Smooth muscle cell (in vitro differentiated cells): Measurements from ENCODE around the gene TULP4. TPM values are rescaled to one million over a fixed set of nuclear protein-coding genes. Genes with fewer than 3 reads are reported as not detected.

Experiments used
- DNase-seq: peaks from one replicate; lab custom pipeline; 2025; ENCODE audit not compliant: unreplicated experiment; lab: John Stamatoyannopoulos, UW
- H2AFZ ChIP-seq: fragments of 200-600 bp; sonication (generic); 2 replicates; pipeline ENCODE4 v1.6.0; 2016; ENCODE audit warnings: antibody characterized with exemption, low read depth, mild to moderate bottlenecking
- H3F3A ChIP-seq: fragments of 200-600 bp; sonication (generic); 2 replicates; pipeline ENCODE4 v1.6.0; 2017; ENCODE audit warnings: antibody characterized with exemption, low read depth
- H3K27ac ChIP-seq: fragments of 200-600 bp; sonication (generic); 2 replicates; pipeline ENCODE4 v1.5.1; 2016; ENCODE audit warnings: low read depth, mild to moderate bottlenecking
- H3K27me3 ChIP-seq: fragments of 200-600 bp; sonication (generic); 2 replicates; pipeline ENCODE4 v1.6.1; 2016; ENCODE audit warnings: low read depth, mild to moderate bottlenecking
- H3K36me3 ChIP-seq: fragments of 200-600 bp; sonication (generic); 2 replicates; pipeline ENCODE4 v1.5.1; 2016; ENCODE audit warnings: low read depth
- H3K4me1 ChIP-seq: fragments of 200-600 bp; sonication (generic); 2 replicates; pipeline ENCODE4 v1.5.1; 2016; ENCODE audit warnings: low read depth
- H3K4me2 ChIP-seq: fragments of 200-600 bp; sonication (generic); 2 replicates; pipeline ENCODE4 v1.6.0; 2016; ENCODE audit warnings: mild to moderate bottlenecking
- H3K4me3 ChIP-seq: fragments of 200-600 bp; sonication (generic); 2 replicates; pipeline ENCODE4 v1.5.1; 2016; ENCODE audit warnings: mild to moderate bottlenecking
- H3K79me2 ChIP-seq: fragments of 200-600 bp; sonication (generic); 2 replicates; pipeline ENCODE4 v1.6.0; 2016; ENCODE audit warnings: low read depth, mild to moderate bottlenecking
- H3K9ac ChIP-seq: fragments of 200-600 bp; sonication (generic); 2 replicates; pipeline ENCODE4 v1.6.0; 2016; ENCODE audit warnings: low read depth
- H3K9me3 ChIP-seq: fragments of 200-600 bp; sonication (generic); replicated peaks from 2 replicates; pipeline ENCODE4 v1.5.1; 2016; ENCODE audit warnings: low read depth
- H4K20me1 ChIP-seq: fragments of 200-600 bp; sonication (generic); 2 replicates; pipeline ENCODE4 v1.6.0; 2016; ENCODE audit warnings: low read depth
- WGBS: methylation state at CpG from one replicate; pipeline ENCODE4 v1.1.7; 2016; ENCODE audit warnings: low lambda C conversion rate; 5-methylcytosine and 5-hydroxymethylcytosine counted together
- polyA plus RNA-seq: library from polyadenylated mRNA; unstranded; fragments of >200 nt; fragmentation: Nextera tagmentation; extraction: Ambion mirVana; gene quantifications from 2 replicates; pipeline ENCODE4 v1.2.1, GENCODE V29; 2016
- total RNA-seq: library from RNA; depleted of rRNA; stranded (reverse); fragments of >200 nt; gene quantifications from 2 replicates; pipeline ENCODE4 v1.2.3, GENCODE V29; 2014
- TF ChIP-seq, protein P1 (sequence below): fragments of 200-600 bp; sonication (generic); IDR thresholded peaks from 2 replicates; pipeline ENCODE4 v1.5.1; 2017; ENCODE audit warnings: borderline replicate concordance, mild to moderate bottlenecking, antibody characterized with exemption; ENCODE audit not compliant: insufficient read depth, poor library complexity, severe bottlenecking

The TULP4 gene
- total and polyA plus RNA-seq, 2 experiments from 2014 or later = 16.1 to 85.0 TPM

DNA sequence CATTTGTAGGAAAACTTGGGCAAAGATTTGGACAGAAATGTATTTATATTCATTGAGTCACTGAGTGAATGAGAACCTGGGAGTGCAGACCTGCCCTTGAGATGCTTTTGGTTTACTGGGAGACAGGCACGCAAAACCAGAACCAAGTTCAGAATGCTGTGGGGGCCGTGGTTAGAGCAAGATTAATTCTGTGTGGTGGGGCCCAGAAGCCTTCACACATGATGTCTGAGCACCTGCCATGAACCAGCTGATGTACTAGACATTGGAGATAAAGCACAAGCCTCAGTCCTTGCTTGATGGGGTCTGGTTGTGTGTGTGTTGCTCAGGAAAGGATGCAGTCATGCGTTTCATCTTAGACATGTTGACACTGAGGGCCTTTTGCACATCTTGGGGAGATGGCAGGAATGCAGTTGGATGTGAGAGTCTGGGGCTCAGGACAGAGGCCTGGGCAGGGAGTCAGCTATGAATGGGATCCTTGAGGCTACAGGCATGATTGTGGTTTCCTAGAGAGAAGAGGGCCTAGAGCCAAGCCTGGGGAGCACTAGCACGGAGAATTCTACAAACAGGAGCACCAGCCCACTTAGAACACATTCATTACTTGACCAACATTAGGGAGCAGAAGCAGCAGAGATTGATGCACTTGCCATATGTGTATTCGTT lies 133.3 kb downstream of the TULP4 start:
- H3K9me3 ChIP-seq = no peaks in the 10 kb centered on the region
- no peak for DNase-seq
- WGBS = 95% methylated on average over 5 of the region's 5 CpGs

DNA sequence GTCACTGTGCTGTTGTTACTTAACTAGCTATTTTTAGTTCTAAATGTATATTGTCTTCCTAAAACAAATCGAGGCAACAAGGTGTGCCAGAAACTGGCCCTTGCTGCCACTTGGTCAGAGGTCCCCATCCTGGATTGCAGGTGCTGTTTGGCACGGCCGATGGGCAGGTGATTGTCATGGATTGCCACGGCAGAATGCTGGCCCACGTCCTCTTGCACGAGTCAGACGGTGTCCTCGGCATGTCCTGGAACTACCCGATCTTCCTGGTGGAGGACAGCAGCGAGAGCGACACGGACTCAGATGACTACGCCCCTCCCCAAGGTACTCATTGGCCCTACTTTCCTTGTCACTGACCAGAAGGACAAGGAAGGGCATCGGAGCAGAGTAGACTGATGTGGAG lies 136.6 kb downstream of the TULP4 start:
- H3K9me3 ChIP-seq = no peaks in the 10 kb centered on the region
- H3K4me2 ChIP-seq = no peak overlapping the region
- H3K4me3 ChIP-seq = no peak overlapping the region
- H3K4me1 ChIP-seq = no peaks in the 10 kb centered on the region
- DNase-seq = no peak
- no peaks in the 10 kb centered on the region for H3K79me2 ChIP-seq
- WGBS = 98% methylated on average over 14 of the region's 14 CpGs
- H3F3A ChIP-seq = no peaks in the 10 kb centered on the region
- TF ChIP-seq, protein P1, sequence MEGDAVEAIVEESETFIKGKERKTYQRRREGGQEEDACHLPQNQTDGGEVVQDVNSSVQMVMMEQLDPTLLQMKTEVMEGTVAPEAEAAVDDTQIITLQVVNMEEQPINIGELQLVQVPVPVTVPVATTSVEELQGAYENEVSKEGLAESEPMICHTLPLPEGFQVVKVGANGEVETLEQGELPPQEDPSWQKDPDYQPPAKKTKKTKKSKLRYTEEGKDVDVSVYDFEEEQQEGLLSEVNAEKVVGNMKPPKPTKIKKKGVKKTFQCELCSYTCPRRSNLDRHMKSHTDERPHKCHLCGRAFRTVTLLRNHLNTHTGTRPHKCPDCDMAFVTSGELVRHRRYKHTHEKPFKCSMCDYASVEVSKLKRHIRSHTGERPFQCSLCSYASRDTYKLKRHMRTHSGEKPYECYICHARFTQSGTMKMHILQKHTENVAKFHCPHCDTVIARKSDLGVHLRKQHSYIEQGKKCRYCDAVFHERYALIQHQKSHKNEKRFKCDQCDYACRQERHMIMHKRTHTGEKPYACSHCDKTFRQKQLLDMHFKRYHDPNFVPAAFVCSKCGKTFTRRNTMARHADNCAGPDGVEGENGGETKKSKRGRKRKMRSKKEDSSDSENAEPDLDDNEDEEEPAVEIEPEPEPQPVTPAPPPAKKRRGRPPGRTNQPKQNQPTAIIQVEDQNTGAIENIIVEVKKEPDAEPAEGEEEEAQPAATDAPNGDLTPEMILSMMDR = no peak
- H3K27me3 ChIP-seq = no peaks in the 10 kb centered on the region
- H3K27ac ChIP-seq = no peak overlapping the region
- H3K36me3 ChIP-seq = no peaks in the 10 kb centered on the region
- no peaks in the 10 kb centered on the region for H4K20me1 ChIP-seq
- no peak overlapping the region for H2AFZ ChIP-seq
- no peak overlapping the region for H3K9ac ChIP-seq

More for the DNA sequence above, 133.3 kb downstream of the TULP4 start:
- H3K4me1 ChIP-seq = no peaks in the 10 kb centered on the region
- no peak overlapping the region for H3K27ac ChIP-seq
- H3K4me2 ChIP-seq = no peak overlapping the region
- no peaks in the 10 kb centered on the region for H3K36me3 ChIP-seq
- H3F3A ChIP-seq = no peaks in the 10 kb centered on the region
- no peaks in the 10 kb centered on the region for H3K79me2 ChIP-seq
- no peak overlapping the region for H2AFZ ChIP-seq
- H3K4me3 ChIP-seq = no peak overlapping the region
- no peaks in the 10 kb centered on the region for H4K20me1 ChIP-seq
- H3K27me3 ChIP-seq = no peaks in the 10 kb centered on the region
- H3K9ac ChIP-seq = no peak overlapping the region
- TF ChIP-seq, protein P1 = no peak

DNA sequence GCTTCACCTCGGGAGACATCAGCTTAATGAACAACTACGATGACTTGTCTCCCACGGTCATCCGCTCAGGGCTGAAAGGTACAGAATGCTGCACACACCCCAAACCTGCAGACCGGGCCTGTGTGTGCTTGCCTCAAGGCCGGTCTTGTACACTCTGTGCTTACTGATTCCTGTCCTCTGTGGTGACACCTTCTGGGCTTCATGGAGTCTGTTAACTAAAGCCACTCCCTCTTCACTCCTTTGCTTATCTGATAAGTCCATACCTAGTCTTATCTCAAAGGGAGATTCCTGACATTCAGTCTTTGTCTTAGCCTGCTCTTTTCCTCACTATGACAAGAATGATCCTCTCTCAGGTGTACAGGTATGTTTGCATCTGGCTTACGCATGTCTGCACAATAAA lies 139.9 kb downstream of the TULP4 start:
- H3K9ac ChIP-seq = no peak overlapping the region
- H3K27me3 ChIP-seq = no peaks in the 10 kb centered on the region
- DNase-seq = no peak
- no peak overlapping the region for H2AFZ ChIP-seq
- no peaks in the 10 kb centered on the region for H4K20me1 ChIP-seq
- H3F3A ChIP-seq = no peaks in the 10 kb centered on the region
- no peak overlapping the region for H3K4me3 ChIP-seq
- TF ChIP-seq, protein P1 = no peak
- no peak overlapping the region for H3K27ac ChIP-seq
- H3K4me1 ChIP-seq = no peaks in the 10 kb centered on the region
- no peaks in the 10 kb centered on the region for H3K9me3 ChIP-seq
- no peaks in the 10 kb centered on the region for H3K36me3 ChIP-seq
- H3K4me2 ChIP-seq = no peak overlapping the region
- H3K79me2 ChIP-seq = no peaks in the 10 kb centered on the region
- 86% methylated on average over 7 of the region's 7 CpGs for WGBS

DNA sequence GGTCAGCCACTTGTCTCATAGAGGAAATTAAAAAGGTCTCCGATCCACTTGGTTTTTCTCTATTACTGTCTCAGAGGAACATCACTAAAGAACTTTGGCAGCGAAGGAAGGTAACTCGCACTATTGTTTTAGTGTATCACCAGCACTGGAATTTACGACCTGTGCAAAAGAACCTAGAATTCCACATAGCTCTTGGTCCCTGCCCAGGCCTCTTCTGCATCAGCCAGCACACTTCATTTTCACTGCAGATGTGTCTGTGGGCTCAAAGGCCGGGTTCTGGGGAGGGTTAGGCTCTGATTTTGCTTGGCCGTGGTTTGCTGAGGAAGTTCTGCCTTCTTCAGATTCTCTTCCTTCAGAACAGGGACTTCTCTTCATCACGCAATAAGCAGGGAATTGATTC lies 144.9 kb downstream of the TULP4 start:
- no peaks in the 10 kb centered on the region for H3K9me3 ChIP-seq
- H3K4me2 ChIP-seq = no peak overlapping the region
- no peaks in the 10 kb centered on the region for H3K79me2 ChIP-seq
- H3K4me1 ChIP-seq = no peaks in the 10 kb centered on the region
- TF ChIP-seq, protein P1 = no peak
- no peak overlapping the region for H3K9ac ChIP-seq
- H3K36me3 ChIP-seq = no peaks in the 10 kb centered on the region
- 85% methylated on average over 7 of the region's 7 CpGs for WGBS
- peaks cover 3% of the 10 kb centered on the region for H3F3A ChIP-seq
- DNase-seq = no peak
- H3K27me3 ChIP-seq = no peaks in the 10 kb centered on the region
- no peak overlapping the region for H3K4me3 ChIP-seq
- peak overlapping the region; percentile 19 for H3K27ac ChIP-seq
- no peak overlapping the region for H2AFZ ChIP-seq
- no peaks in the 10 kb centered on the region for H4K20me1 ChIP-seq
